Urothelium cell line (cell line): ENCODE measurements around the gene DNAJC19.

ENCODE experiments used
- DNase-seq: peaks from one replicate; pipeline ENCODE4 v3.0.0; 2011; ENCODE audit warnings: low spot score, mixed read lengths
- FAIRE-seq: peaks from 2 replicates; lab custom pipeline; 2011; peaks lifted over from hg19 to GRCh38; lab: Jason Lieb, UNC

The DNAJC19 gene

GRCh38 chr3:180961552-180961951 lies 28.0 kb downstream of the DNAJC19 start:
- FAIRE-seq: no peak

GRCh38 chr3:180961087-180961486 lies 28.4 kb downstream of the DNAJC19 start:
- DNase-seq: no peak
- no peak for FAIRE-seq

More at GRCh38 chr3:180961552-180961951, 28.0 kb downstream of the DNAJC19 start:
- DNase-seq: no peak

DNA sequence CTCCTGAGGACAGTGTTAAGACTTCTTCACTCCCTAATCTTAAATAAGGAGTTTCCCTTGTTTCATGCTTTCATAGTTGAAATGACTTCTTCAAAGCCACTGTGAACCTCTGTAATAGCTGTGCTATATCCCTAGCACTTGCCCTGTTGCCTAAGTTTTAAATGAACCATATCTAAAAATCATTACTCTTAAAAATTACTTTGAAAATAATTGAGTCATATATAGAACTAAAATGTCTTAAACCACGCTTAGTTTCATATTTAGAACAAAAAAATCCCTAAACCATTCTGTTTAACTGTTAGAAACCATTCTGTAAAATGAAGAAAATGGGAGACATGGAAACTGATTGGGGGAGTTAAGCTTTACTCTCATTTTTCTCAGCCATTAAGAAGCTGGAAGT lies 29.8 kb downstream of the DNAJC19 start:
- FAIRE-seq: no peak

DNA sequence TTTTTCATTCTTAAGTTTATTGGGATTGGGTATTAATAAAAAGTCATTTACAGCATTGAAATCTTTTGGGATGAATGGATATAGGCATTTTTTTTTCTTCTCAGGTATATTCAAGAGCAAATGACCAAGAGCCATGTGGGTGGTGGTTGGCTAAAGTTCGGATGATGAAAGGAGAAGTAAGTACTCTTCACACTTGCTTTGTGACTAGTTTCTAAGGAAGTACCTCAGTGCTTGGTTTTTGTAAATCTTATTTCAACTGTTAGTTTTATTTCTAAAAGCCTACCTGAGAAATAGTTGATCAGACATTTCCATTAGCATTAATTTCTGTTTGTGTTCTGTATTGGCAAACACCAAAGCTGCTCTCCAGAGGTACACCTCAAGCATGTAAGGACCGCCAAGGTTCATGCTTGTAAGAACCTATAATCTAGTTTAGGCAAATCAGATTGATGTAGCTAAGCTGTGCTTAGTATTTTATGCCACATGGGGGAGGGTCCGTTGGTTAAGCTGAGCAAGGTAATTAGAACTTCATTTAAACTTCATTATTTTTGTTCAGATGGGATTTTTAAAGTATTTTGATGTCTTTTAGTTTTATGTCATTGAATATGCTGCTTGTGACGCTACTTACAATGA lies 41.7 kb downstream of the DNAJC19 start:
- no peak for FAIRE-seq
- DNase-seq: no peak

More for the DNA sequence above, 29.8 kb downstream of the DNAJC19 start:
- DNase-seq: no peak

DNA sequence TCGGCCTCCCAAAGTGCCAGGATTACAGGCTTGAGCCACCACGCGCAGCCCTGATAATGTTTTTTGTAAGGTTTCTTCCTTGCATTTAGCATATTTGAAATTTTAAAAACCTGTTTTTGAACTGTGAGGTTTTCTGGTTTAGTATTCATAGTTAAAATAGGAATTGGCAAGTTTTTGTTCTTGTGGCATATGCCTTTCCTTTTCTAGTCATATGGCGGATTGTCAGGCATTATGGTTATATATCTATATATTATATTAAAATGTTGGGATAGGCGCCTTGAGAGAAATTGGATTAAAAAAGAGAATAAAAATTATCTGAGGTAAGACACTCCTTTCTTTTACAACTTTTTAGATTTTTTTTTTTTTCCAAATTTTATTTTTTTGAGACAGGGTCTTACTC lies 48.7 kb downstream of the DNAJC19 start:
- DNase-seq (no peak), FAIRE-seq (no peak)

DNA sequence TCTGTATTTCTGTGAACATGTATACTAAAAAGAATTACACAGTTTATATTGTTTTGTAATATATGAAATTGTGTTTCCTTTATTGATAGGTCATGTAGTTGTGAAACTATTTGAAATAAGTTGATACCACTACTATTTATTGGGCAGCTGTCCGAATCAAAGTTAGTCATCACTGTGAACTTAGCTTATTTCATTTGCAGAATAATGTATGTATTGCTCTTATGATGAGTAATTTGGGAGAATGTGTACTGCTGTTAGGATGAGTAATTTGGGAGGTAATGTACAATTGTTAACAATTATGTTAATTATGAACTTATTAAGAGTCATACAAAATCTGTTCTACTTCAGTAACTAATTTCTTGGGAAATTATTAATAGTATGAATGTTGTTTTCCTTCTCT lies 54.9 kb downstream of the DNAJC19 start:
- DNase-seq (no peak), FAIRE-seq (no peak)
